GM12878 (cell line): Measurements from ENCODE around the gene HDAC2. TPM values are rescaled to one million over a fixed set of nuclear protein-coding genes. Genes with fewer than 3 reads are reported as not detected.

ENCODE experiments used
- ATAC-seq: fragments of 200-7000 bp; cut with Tn5 transposase; 3 replicates; pipeline ENCODE4 v1.9.1; 2020; ENCODE audit warnings: mild to moderate bottlenecking, moderate library complexity
- BruUV-seq: library from RNA; stranded (reverse); fragments of 400-500 nt; replicated peaks from 2 replicates; lab custom pipeline; 2021; lab: Mats Ljungman, UMichigan
- CTCF ChIA-PET: fragments of 300-600 bp; sonication (Branson Sonifier 250); formaldehyde crosslinking; extraction: SDS; loops from one replicate; lab custom pipeline; 2021; ENCODE audit warnings: inconsistent platforms; lab: Yijun Ruan, JAX
- POLR2A ChIA-PET: fragments of 350-600 bp; formaldehyde crosslinking; extraction: SDS; loops from one replicate; lab custom pipeline; 2021; ENCODE audit warnings: inconsistent platforms; lab: Charles Lee
- RAD21 ChIA-PET: fragments of 300-600 bp; sonication (Branson Sonifier 250); formaldehyde crosslinking; loops from one replicate; lab custom pipeline; 2023; ENCODE audit warnings: antibody characterized with exemption; ENCODE audit not compliant: unreplicated experiment; lab: Charles Lee
- SMC1A ChIA-PET: fragments of 300-600 bp; sonication (Branson Sonifier 250); formaldehyde crosslinking; loops from one replicate; lab custom pipeline; 2023; ENCODE audit not compliant: unreplicated experiment, uncharacterized antibody; lab: Charles Lee
- DNase-seq: peaks from one replicate; pipeline ENCODE4 v3.0.0-alpha.2; 2011; ENCODE audit warnings: low read depth, low spot score
- FAIRE-seq: peaks from 3 replicates; lab custom pipeline; 2011; peaks lifted over from hg19 to GRCh38; lab: Jason Lieb, UNC
- H2AFZ ChIP-seq: 2 replicates; pipeline ENCODE4 v1.6.0; 2011; ENCODE audit warnings: low read depth, low read length, control low read depth; ENCODE audit not compliant: control insufficient read depth
- H3K27ac ChIP-seq: 2 replicates; pipeline ENCODE4 v1.5.1; 2011; ENCODE audit warnings: control low read depth; ENCODE audit not compliant: control insufficient read depth, insufficient read depth
- H3K27me3 ChIP-seq, 2 experiments: replicated peaks in 1 of 2; 2 replicates each; pipeline versions ENCODE4 v1.6.0 to v1.6.1; 2011; ENCODE audit warnings: low read length in 1 of 2; ENCODE audit not compliant: control insufficient read depth in 2 of 2, insufficient read depth in 2 of 2
- H3K36me3 ChIP-seq, 2 experiments: 2 replicates each; pipeline ENCODE4 v1.5.1; 2011; ENCODE audit warnings: low read length in 1 of 2; ENCODE audit not compliant: control insufficient read depth in 2 of 2, insufficient read depth in 2 of 2
- H3K4me1 ChIP-seq: 2 replicates; pipeline ENCODE4 v1.6.1; 2011; ENCODE audit warnings: mild to moderate bottlenecking, low read length, moderate library complexity, mixed read lengths; ENCODE audit not compliant: control insufficient read depth, insufficient read depth
- H3K4me2 ChIP-seq: 2 replicates; pipeline ENCODE4 v1.6.0; 2011; ENCODE audit warnings: control low read depth; ENCODE audit not compliant: control insufficient read depth, insufficient read depth
- H3K4me3 ChIP-seq: fragments of 200-600 bp; sonication (generic); 2 replicates; pipeline ENCODE4 v1.5.1; 2016
- H3K79me2 ChIP-seq: 2 replicates; pipeline ENCODE4 v1.6.0; 2011; ENCODE audit warnings: low read length; ENCODE audit not compliant: control insufficient read depth, insufficient read depth
- H3K9ac ChIP-seq: 2 replicates; pipeline ENCODE4 v1.8.0; 2011; ENCODE audit warnings: low read length, control low read depth, mixed read lengths; ENCODE audit not compliant: control insufficient read depth, insufficient read depth
- H3K9me3 ChIP-seq: replicated peaks from 3 replicates; pipeline ENCODE4 v1.5.1; 2011; ENCODE audit warnings: mild to moderate bottlenecking, low read length; ENCODE audit not compliant: control insufficient read depth, insufficient read depth
- H4K20me1 ChIP-seq: 2 replicates; pipeline ENCODE4 v1.6.0; 2011; ENCODE audit not compliant: control insufficient read depth, insufficient read depth
- ATF2 ChIP-seq: IDR thresholded peaks from 2 replicates; pipeline ENCODE4 v1.6.1; 2012; ENCODE audit warnings: low read length, inconsistent platforms
- BACH1 ChIP-seq: fragments of 450-650 bp; IDR thresholded peaks from 2 replicates; pipeline ENCODE4 v1.6.1; 2017; ENCODE audit warnings: mild to moderate bottlenecking, borderline replicate concordance
- BCLAF1 ChIP-seq: fragments of 450-650 bp; IDR thresholded peaks from 2 replicates; pipeline ENCODE4 v1.6.1; 2017; ENCODE audit warnings: antibody characterized with exemption, mild to moderate bottlenecking, moderate library complexity
- CUX1 ChIP-seq: IDR thresholded peaks from 2 replicates; pipeline ENCODE4 v1.6.1; 2012; ENCODE audit warnings: improper control_type of control experiment, low read depth, low read length; ENCODE audit not compliant: insufficient replicate concordance
- DPF2 ChIP-seq: fragments of 450-650 bp; IDR thresholded peaks from 2 replicates; pipeline ENCODE4 v1.6.1; 2017; ENCODE audit warnings: mild to moderate bottlenecking
- FOXK2 ChIP-seq: fragments of 450-650 bp; IDR thresholded peaks from 2 replicates; pipeline ENCODE4 v1.6.1; 2017; ENCODE audit warnings: mild to moderate bottlenecking, moderate library complexity
- FOXM1 ChIP-seq: IDR thresholded peaks from 2 replicates; pipeline ENCODE4 v1.6.1; 2012; ENCODE audit warnings: low read depth, mild to moderate bottlenecking, inconsistent platforms, low read length, moderate library complexity
- NR2F1 ChIP-seq: fragments of 450-650 bp; conservative IDR thresholded peaks from 2 replicates; pipeline ENCODE4 v1.6.1; 2017; ENCODE audit warnings: mild to moderate bottlenecking
- RB1 ChIP-seq: fragments of 450-650 bp; formaldehyde crosslinking; IDR thresholded peaks from 2 replicates; pipeline ENCODE4 v1.6.1; 2017; ENCODE audit warnings: mild to moderate bottlenecking, borderline replicate concordance
- TCF7 ChIP-seq: IDR thresholded peaks from 2 replicates; pipeline ENCODE4 v1.6.1; 2014; ENCODE audit warnings: antibody characterized with exemption, borderline replicate concordance
- ZBTB11 ChIP-seq: fragments of 450-650 bp; formaldehyde crosslinking; IDR thresholded peaks from 2 replicates; pipeline ENCODE4 v1.5.0; 2022; ENCODE audit warnings: mild to moderate bottlenecking, missing genetic modification characterization
- WGBS: methylation state at CpG from one replicate; pipeline ENCODE4 v1.1.6; 2016; ENCODE audit warnings: low lambda C conversion rate; ENCODE audit not compliant: insufficient replicate concordance, insufficient coverage; ENCODE audit errors: missing lambda C conversion rate; 5-methylcytosine and 5-hydroxymethylcytosine counted together
- in situ Hi-C: fragments of 300-500 bp; cut with MboI; formaldehyde crosslinking; loops from 9 replicates; pipeline ENCODE4 v1.14.3; 2018; ENCODE audit warnings: mixed read lengths
- intact Hi-C: fragments of 100-400 bp; cut with micrococcal nuclease; formaldehyde crosslinking; loops from one replicate; pipeline ENCODE4 v1.14.2; 2022; ENCODE audit not compliant: unreplicated experiment
- polyA plus RNA-seq, 11 experiments: library from polyadenylated mRNA; depleted of rRNA in 4 of 11; unstranded in 6 of 11; stranded (reverse) in 5 of 11; fragments of >200 nt; fragmentation: Nextera tagmentation in 4 of 11; fragmentation: Illumina TruSeq in 1 of 11; extraction: Ambion mirVana in 4 of 11; extraction: Trizol in 1 of 11; gene quantifications; 1 replicate in 1 of 11; 2 replicates in 10 of 11; pipeline versions ENCODE4 v1.2.1 to v1.2.3, GENCODE V29; 2011 to 2016; ENCODE audit warnings: inconsistent platforms in 2 of 11, missing spikeins in 2 of 11, low read depth in 1 of 11
- total RNA-seq, 4 experiments: library from RNA; depleted of rRNA in 3 of 4; stranded (reverse); fragments of >200 nt in 3 of 4; fragmentation: Illumina TruSeq in 1 of 4; extraction: Trizol in 1 of 4; gene quantifications; 2 replicates each; pipeline versions ENCODE4 v1.2.1 to v1.2.3, GENCODE V29; 2013 to 2021

HDAC2 gene
- total and polyA plus RNA-seq, 10 of the 15 experiments (the other 5 are each of a cell fraction or from before 2014, with no cell fraction given): 40.4 to 210 (median 114) TPM

- no peak for DNase-seq
- Histone ChIP-seq H3K4me3 (no peak overlapping the region), H3K9ac (no peak overlapping the region), H3K79me2 (no peaks in the 10 kb centered on the region), H3K36me3 (no peaks in the 10 kb centered on the region), H3K4me2 (no peak overlapping the region), H2AFZ (no peak overlapping the region), H3K9me3 (no peaks in the 10 kb centered on the region), H3K4me1 (no peaks in the 10 kb centered on the region), H4K20me1 (no peaks in the 10 kb centered on the region), H3K27ac (no peak overlapping the region), H3K27me3 (no peaks in the 10 kb centered on the region)
- RAD21 ChIA-PET: no interaction called here
- in situ Hi-C loops: loop anchor here (25.0 kb wide), 1 partner anchor 1714 kb away; no protein-coding TSS in a partner anchor
- no TSS peak for BruUV-seq
- POLR2A ChIA-PET: no interaction called here
- intact Hi-C loops: loop anchor here (10.0 kb wide), 1 partner anchor 1717 kb away; no protein-coding TSS in a partner anchor
- no peak for ATAC-seq
- WGBS: 93% methylated on average over 2 of the region's 2 CpGs
- SMC1A ChIA-PET: interaction anchor here (0.9 kb wide), 2 partner anchors 10 to 20 kb away, joined by 3 read pairs; no protein-coding TSS in a partner anchor
- no peak for FAIRE-seq
- CTCF ChIA-PET: interaction anchor here (0.7 to 1.2 kb wide), 3 partner anchors 873 to 1024 kb away, joined by 3 to 4 read pairs (median 4); no protein-coding TSS in a partner anchor
- TF ChIP-seq FOXM1 (no peak), RB1 (no peak), ZBTB11 (CRISPR knock-in tag) (no peak), FOXK2 (no peak), BACH1 (no peak), NR2F1 (no peak), TCF7 (no peak), BCLAF1 (no peak), DPF2 (no peak), ATF2 (no peak), CUX1 (no peak)
Measured at GRCh38 chr6:113901482-113901881, 69.5 kb downstream of the HDAC2 start.
